CD4-positive, alpha-beta T cell treated with Interleukin-17A for 1 hour (primary cell): ENCODE data around the gene ERN2.
"Not testable (repeated sequence)": the region's sequence is repeated elsewhere in the genome, so short reads cannot be mapped to it uniquely, and the experiment has no call there.

Source experiments
- DNase-seq: peaks from one replicate; pipeline ENCODE4 v3.0.0-alpha.2; 2020

The ERN2 gene

DNA sequence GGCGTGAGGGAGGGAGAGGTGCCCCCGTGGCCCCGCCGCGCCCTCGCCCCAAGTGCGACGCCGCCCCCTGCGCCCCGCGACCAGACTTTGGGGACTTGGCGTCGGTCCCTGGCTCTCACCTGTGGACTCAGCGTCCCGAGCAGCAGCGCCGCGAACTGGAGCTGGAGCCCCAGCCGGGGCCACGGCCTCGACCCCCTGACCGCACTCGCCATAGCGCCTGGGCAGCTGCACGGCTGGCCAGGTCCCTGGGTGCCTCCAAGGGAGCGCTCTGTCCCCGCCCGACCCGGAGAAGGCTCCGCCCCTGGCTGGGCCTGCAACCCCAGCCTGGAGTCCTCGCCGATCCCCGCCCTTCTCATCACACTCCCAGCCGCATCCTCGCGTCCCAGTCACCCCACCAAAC is at the start of gene ERN2:
Gene ERN2 (minus strand): TSS at position 247 of the 400 bp plus-strand sequence. CDS start 35 bp downstream, at position 212.
- DNase-seq, result no peak

DNA sequence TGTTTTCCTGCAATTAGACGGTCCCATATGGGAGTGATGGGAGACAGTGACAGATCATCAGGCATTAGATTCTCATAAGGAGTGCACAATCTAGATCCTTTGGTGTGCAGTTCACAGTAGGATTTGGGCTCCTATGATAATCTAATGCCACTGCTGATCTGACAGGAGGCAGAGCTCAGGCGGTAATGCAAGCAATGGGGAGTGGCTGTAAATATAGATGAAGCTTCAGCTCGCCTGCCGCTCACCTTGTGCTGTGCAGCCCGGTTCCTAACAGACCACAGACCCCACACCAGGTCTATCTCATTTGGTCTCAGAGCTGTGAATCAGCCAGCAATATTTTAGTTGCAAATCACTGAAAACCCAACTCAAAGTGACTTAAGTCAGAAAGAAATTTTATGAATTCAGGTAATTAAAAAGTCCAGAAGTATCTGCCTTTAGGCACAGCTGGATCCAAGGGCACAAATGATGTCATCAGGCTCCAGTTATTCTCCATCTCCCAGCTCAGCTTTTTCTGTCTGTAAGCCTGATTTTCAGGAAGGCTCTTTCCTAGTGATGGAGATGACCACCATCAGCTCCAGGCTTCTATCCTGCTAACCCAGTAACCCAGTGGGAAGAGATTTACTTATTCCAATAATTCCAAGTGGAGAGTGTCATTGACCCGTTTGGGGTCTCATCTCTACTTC is 45.1 kb upstream of the ERN2 start:
- no peak for DNase-seq

DNA sequence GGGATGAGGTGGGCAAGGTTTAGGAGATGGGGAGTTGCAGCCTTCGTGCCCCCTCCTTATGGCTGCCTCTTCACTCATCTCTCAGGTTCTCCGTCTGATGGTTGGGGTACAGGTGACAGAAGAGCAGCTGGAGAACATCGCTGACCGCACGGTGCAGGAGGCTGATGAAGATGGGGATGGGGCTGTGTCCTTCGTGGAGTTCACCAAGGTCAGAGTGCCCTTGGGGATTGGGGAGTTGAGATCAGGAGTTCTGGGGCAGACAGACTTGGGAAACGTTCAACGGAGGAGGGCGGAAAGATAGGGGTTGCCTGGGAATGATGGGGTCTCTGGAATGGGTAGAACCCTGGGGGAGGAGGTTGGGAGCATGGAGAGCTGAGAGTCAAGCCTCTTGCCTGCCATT is 44.1 kb upstream of the ERN2 start:
- DNase-seq, result no peak

DNA sequence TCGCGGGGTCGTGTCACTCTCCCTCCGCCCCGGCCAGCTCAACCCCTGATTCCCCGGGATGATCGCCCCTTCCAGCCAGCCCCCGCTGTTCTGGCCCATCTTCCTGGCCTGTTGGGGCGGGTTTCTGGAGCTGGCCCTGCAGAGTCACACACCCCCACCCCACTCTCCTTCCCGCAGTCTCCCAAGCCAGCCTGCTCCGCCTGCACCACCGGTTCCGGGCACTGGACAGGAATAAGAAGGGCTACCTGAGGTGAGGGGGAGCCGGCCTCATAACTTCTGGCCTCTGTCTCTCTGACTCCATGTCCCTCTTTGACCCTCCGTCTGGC is 42.4 kb upstream of the ERN2 start:
- DNase-seq, result no peak

DNA sequence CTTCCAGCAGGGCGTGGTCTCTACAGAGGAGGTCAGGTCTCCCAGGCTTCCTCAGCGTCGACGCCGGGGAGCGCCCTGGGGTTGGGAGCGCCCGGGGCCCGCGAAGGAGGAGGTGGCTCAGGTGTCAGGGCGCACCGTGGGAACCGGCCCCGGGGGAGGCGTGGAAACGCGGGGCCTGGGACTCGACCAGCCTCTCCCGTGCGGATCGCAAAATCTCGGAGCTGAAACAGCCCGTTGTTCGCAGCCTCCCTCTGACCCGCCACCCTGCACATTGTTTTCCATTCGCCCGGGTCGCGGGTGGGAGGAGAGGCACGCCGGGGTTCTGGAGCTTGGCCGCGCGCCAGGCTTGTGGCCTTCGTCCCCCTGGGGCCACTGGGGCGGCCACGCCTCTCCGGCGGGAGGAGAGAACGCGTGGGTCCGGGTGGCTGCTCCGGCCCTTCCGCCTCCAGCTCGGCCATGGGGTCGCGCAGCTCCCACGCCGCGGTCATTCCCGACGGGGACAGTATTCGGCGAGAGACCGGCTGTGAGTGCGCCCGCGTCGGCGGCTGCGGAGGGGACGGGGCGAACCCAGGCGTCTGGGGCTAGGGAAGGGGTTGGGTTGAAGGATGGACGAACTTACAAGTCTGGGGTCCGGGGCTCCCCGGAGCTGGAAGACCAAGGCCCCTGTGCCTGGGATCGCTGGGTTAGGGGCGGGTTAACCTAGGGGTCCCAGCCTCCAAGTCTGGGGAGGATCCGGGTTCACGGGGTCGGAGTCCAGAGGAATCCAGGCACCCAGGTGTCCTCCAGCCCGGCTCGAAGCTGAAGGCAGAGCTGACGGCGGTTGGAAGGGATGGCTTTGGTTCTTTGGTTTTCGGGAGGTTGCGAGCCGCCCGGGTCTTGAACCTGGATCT is 41.8 kb upstream of the ERN2 start, which contains the start of gene CHP2:
Gene CHP2 (plus strand): TSS at position 433 of the 890 bp plus-strand sequence. CDS start 24 bp downstream, at position 457.
- no peak for DNase-seq

DNA sequence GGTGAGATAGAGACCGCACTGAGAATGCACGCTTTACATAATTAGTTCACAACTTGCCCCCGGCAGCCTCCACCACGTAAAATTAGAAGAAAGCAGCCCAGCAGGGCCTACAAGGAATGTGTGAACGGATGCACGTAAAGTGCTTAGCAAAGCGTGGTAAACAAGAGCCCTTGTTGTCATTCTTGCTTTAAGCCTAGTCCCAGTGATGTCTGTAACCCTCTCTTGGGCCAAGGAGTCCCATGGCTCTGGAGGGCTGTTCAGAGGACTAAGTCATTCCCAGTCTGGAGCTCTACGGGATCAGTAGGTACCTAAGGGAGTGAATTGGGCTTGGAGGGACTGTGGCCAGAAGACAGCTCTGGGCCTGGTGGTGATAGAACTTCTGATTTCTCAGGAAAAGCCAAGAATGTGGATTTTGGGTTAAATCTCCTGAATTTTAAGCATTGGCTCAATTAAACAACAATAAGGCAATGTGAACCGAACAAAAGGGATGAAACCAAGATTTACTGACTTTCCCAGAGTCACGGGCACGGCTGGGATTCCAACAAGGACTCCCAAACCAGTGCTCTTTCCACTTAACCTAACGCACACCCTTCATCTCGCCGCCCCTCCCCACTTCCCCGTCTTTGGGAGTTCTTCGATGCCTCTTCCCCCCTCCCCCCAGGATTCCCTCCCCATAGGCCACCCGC is 41.0 kb upstream of the ERN2 start:
- DNase-seq, result no peak

DNA sequence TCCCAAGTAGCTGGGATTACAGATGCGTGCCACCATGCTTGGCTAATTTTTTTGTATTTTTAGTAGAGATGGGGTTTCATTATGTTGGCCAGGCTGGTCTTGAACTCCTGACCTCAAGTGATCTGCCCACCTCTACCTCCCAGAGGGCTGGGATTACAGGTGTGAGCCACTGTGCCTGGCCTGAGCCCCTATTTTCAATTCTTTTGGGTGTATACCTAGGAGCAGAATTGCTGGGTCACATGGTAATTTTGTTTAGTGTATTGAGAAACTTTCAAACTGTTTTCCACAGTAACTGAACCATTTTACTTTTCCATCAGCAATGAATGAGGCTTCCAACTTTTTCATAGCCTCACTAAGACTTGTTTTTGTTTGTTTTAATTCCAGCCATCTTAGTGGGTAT is 38.0 kb upstream of the ERN2 start:
- DNase-seq, result not testable (repeated sequence)

DNA sequence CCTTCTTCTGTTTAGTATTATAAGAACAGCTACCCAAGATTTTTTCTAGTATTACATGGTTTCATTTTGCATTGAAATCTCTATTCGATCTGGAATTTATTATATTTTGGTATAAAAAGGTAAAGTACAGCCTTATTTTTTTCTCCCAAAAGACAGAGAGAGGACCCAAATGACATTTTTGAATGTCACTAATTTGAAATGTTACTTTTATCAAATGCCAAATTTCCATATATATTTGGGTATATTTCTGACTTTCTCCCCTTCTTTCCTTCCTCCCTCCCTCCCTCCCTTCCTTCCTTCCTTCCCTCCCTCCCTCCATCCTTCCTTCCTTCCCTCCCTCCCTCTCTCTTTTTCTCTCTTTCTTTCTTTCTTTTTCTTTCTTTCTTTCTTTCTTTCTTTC is 35.6 kb upstream of the ERN2 start:
- DNase-seq, result no peak

DNA sequence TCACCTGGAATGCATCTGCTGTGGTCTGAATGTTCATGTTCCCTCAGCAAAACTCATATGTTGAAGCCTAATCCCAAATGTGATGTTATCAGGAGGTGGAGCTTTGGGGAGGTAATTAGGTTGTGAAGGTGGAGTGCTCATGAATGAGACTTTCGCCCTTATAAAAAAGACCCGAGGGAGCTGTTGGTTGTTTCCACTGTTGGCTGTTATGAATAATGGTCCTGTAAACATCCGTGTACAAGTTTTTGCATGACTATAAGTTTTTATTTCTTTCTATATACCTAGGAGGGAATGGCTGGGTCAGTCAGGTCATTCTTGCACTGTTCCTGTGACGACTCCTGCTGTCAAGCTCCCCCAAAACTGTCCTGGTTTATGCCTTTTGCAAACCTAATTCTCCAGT is 32.2 kb upstream of the ERN2 start:
- DNase-seq, result no peak

DNA sequence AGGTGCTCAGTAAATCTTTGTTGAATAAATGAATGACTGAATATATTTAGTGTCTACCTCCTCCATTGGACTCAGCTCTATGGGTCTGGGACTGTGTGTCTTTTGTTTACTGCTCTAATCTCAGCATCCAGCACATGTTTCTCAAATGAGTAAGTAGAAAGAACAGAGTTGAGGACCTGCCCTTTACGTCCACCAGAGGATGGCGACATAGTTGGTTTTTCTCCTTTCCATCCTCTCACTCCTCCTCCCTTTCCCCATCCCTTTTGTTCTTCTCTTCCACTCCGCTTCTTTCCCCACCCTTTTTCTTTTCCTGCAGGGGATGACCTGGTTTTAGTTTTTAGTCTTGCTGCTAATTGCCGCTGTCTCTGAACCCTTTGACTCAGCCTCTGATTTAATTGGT is 29.7 kb upstream of the ERN2 start:
- no peak for DNase-seq

DNA sequence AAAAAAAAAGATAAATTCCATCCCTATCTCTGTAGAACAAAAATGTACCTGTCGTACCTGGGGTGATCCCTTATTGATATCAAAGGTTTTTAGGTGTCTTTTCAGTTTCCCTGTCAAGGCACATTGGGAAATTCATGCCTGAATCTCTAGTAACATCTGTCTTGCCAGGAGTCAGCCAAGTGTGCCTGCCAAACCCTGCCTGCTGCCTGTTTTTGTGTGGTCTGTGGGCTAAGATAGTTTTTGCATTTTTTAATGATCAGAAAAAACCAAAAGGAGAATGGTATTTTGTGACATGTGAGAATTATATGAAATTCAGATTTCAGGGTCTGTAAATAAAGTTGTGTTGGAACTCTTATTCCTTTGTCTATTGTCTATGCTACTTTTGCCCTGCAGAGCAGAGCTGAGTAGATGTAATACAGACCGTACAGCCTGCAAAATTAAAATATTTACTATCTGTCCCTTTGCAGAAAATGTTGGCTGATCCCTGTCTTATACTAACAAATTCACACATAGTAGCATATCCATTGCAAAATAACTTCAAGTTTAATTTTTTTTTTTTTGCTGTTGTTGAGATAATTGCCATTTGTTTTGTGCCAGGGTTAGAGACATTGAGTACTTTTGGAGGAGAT is 28.8 kb upstream of the ERN2 start:
- no peak for DNase-seq

DNA sequence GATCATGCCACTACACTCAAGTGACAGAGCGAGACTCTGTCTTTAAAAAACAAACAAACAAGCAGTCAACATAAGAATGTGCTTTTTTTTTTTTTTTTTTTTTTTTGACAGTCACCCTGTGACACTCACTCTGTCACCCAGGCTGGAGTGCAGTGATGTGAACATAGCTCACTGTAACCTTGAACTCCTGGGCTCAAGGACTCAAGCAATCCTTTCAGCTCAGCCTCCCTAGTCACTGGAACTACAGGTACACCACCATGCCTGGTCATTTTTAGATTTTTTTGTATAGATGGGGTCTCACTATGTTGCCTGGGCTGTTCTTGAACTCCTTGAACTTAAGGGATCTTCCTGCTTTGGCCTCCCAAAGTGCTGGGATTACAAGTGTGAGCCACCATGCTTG is 26.5 kb upstream of the ERN2 start:
- DNase-seq, result no peak

DNA sequence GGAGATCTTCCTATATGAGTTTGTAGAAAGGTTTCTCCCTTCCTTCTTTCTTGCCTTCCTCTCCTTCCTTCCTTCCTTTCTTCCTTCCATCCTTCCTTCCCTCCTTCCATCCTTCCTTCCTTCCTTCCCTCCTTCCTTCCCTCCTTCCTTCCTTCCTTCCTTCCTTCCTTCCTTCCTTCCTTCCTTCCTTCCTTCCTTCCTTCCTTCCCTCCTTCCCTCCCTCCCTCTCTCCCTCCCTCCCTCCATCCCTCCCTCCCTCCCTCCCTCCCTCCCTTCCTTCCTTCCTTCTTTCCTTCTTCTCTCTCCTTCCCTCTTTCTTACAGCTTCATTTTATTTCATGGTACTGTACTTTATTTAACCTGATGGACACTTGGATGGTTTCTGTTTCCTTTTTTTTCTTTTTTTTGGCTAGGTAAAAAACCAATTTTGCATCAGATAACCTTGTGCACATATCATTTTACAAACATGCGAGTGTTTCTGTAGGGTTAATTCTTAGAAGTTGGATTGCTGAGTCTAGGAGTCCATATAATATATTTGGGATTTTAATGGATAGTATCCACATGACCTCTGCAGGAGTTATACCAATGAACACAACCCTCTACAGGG is 24.5 kb upstream of the ERN2 start:
- not testable (repeated sequence) for DNase-seq

DNA sequence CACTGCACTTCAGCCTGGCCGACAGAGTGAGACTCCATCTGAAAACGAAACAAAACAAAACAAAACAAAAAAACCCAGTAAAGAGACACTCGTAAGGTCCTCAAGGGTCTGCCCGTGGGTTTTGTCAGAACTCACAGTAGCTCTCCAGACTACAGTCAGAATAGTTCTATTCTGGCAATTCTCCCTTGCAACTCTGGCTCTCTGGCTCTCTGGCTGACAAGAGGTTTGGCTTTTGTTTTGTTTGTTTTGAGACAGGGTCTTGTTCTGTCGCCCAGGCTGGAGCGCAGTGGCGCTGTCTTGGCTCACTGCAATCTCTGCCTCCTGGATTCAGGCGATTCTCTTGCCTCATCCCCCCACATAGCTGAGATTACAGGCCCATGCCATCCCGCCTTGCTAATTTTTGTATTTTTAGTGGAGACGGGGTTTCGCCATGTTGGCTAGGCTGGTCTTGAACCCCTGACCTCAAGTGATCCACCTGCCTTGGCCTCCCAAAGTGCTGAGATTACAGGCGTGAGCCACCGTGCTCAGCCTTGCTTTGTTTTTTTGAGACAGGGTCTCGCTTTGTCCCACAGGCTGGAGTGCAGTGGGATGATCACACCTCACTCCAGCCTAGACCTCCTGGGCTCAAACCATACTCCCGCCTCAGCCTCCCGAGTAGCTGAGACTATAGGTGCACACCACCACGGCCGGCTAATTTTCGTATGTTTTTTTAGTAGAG is 21.3 kb upstream of the ERN2 start:
- DNase-seq, result no peak

DNA sequence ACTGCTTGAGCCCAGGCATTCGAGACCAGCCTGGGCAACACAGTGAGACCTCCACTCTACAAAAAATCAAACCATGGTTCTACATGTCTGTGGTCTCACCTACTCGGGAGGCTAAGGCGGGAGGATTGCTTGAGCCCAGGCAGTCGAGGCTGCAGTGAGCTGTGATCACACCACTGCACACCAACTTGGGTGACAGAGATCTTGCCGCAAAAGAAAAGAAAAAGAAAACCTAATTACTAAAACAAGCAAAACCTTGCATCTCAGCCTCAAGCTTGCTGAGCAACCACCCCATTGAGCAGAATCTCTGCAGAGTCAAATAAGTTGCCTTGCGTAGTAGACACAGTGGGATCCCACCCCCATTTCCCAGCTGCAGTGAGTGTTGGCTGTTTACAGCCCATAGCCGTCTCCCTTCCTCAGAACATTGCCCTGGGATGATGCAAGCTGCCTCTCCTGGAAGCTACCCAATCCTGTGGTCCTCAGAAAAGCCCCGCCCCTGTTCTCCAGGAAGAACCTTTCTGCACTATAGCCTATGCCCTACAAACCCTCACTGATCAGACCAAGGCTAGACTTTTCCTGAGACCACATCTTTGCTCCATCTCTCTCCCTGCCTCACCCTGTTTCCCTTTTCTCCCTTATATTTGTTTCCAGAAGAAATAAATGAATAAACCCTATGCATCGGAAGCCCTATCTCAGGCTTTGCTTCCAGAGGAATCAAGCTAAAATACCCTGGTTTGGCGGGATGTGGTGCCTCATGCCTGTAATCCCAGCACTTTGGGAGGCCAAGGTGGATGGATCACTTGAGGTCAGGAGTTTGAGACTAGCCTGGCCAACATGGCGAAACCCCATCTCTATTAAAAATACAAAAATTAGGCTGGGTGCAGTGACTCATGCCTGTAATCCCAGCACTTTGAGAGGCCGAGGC is 16.7 kb upstream of the ERN2 start:
- DNase-seq, result no peak

DNA sequence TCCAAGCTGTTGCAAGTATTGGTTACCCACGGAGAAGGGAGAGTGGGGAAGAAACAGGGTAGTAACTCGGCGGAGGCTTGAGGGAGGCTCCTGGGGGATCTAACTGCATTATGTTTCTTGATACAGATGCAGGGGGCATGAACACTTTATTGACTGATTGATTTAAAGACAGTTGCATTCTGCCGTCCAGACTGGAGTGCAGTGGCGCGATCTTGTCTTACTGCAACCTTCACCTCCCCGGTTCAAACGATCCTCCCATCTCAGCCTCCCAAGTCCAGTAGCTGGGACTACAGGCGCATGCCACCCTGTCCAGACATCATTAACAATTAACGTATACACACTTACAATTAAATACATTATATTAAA is 15.1 kb upstream of the ERN2 start:
- no peak for DNase-seq

DNA sequence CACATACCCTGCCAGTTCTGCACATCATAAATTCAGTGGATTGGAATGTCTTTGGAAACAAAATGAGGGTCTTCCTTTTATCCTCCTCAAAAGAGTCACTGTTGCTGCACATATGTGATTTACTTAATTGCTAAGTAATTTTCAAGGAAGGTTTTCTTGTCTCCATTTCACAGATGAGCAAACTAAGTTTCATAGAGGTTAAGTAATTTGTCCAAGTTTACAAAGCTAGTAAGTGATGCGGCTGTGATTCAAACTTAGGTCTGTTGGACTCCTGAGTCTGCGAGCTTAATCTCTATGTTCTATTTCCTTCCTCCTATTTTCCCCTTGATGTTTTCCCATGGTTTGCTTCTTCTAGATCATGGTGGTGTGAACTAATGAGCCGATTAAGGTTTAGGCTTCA is 13.7 kb upstream of the ERN2 start:
- no peak for DNase-seq

DNA sequence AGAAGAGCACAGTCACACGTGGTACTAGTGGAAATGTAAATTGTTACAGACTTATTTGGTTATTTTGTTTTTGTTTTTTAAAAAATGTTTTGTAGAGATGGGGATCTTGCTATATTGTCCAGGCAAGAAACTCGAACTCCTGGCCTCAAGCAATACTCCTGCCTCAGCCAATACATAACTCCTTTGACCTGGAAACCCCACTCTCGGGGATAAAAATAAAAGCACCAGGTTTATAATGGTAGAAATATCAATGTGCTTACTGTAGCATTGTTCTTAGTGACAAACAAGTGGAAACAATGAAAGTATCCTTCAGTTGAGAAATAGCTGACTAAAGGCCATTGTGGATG is 11.7 kb upstream of the ERN2 start:
- no peak for DNase-seq

DNA sequence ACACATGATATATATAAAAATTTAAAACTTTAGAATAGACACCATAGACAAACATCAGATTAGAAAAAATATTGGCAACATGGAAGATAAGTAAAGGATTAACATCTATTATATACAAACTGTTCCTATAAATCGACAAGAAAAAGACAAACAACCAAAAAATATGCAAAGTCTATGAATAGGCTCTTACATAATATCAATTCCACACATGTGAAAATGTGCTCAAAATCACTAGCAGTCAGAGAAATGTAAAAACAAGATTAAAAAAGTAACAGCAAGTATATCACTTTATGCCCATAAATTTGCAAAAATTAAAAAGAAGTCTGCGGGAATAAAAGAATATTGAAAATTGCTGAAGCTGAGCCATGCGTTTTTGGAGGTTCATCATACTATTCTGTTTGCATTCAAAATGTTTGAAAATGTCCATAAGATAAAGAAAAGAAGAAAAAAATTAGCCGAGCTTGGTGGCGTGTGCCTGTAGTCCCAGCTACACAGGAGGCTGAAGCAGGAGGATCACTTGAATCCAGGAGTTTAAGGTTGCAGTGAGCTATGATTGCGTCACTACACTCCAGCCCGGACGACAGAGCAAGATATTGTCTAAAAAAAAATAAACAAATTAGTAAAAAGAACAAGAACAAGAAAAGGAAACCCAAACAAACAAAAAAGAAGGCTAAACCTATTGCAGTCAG is 11.2 kb upstream of the ERN2 start:
- no peak for DNase-seq

DNA sequence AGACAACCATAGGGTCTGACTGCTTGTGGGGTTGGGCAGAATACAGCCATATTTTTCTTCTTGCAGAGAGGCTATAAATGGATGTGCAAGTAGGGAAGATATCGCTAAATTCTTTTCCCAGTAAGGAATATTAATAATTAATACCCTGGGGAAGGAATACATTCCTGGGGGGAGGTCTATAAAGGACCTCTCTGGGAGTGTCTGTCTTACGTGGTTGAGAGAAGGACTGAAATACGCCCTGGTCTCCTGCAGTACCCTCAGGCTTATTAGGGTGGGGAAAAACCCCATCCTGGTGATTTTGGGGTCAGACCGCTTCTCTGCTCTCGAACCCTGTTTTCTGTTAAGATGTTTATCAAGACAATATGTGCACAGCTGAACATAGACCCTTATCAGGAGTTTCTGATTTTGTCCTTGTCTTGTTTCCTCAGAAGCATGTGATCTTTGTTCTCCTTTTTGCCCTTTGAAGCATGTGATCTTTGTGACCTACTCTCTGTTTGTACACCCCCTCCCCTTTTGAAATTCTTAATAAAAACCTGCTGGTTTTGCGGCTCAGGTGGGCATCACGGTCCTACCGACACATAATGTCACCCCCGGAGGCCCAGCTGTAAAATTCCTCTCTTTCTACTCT is 9.7 kb upstream of the ERN2 start:
- DNase-seq, result not testable (repeated sequence)
